Lower leg skin (tissue), 3 donors: ENCODE results near the gene NUP98.

ENCODE experiments used
- CTCF ChIP-seq, 3 donors: fragments of 450-650 bp; IDR thresholded peaks; one replicate each; pipeline ENCODE4 v1.5.1; 2016; ENCODE audit warnings: antibody characterized with exemption in 3 of 3, mild to moderate bottlenecking in 3 of 3, moderate library complexity in 2 of 3
- POLR2A ChIP-seq, 2 donors: fragments of 450-650 bp; IDR thresholded peaks; one replicate each; pipeline ENCODE4 v1.6.1; 2016 to 2017; ENCODE audit warnings: antibody characterized with exemption in 2 of 2, mild to moderate bottlenecking in 1 of 2, moderate library complexity in 1 of 2

DNA sequence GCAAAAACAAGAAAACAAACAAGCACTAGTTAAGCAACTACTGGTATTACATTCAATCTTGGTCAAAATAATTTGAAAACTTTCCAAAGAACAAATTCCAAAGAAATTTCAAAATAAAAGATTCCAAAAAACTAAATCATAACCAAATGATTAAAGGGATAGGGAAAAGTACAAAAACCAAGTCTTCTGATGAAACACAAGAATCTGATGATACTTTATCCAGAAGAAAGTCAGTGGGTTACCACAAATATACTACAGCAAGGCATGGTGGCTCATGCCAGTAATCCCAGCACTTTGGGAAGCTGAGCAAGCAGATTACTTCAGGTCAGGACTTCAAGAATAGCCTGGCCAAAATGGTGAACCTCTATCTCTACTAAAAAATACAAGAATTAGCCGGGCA is 59.1 kb downstream of the NUP98 start:
- TF ChIP-seq CTCF (IDR thresholded peaks at IDR 0.05) (no peak), POLR2A (IDR thresholded peaks at IDR 0.05) (no peak)
